Measurements from ENCODE around the gene CYB5A. TPM values are rescaled to one million over a fixed set of nuclear protein-coding genes. Genes with fewer than 3 reads are reported as not detected.

The CYB5A gene
- polyA plus RNA-seq, 4 donors = 91.1 to 1,144 (median 565) TPM

GRCh38 chr18:74230922-74231714 is 60.6 kb downstream of the CYB5A start:
- peaks cover 11 to 35% (median 16%) of the 10 kb centered on the region in 3 donors for H3K4me1 ChIP-seq (ENCODE audit: control insufficient read depth in 3 of 3, insufficient read depth in 2 of 3, low read depth in 1 of 3, low read length in 2 of 3)

GRCh38 chr18:74229891-74230290 is 61.9 kb downstream of the CYB5A start:
- Histone ChIP-seq H3K9me3 (ENCODE audit: control insufficient read depth in 2 of 2, insufficient read depth in 1 of 2, low read depth in 1 of 2, low read length in 1 of 2) (no peaks in the 10 kb centered on the region), H3K27me3 (ENCODE audit: control insufficient read depth in 3 of 3, insufficient read depth in 3 of 3, low read length in 3 of 3) (no peaks in the 10 kb centered on the region), H3K36me3 (ENCODE audit: control insufficient read depth in 3 of 3, insufficient read depth in 2 of 3, low read depth in 1 of 3, low read length in 3 of 3) (no peaks in the 10 kb centered on the region), H3K27ac (ENCODE audit: low read depth in 1 of 3, low read length in 2 of 3) (no peak overlapping the region), H3K4me1 (ENCODE audit: control insufficient read depth in 3 of 3, insufficient read depth in 2 of 3, low read depth in 1 of 3, low read length in 2 of 3) (peaks cover 13 to 35% (median 17%) of the 10 kb centered on the region in 3 donors), H3K4me3 (ENCODE audit: low read depth in 1 of 3, low read length in 3 of 3) (no peak overlapping the region)
- 91 to 94% (median 92%) methylated on average over 10 of the region's 10 CpGs for WGBS, 3 donors
- FAIRE-seq (no peak), DNase-seq (no peak)

More at GRCh38 chr18:74230922-74231714, 60.6 kb downstream of the CYB5A start:
- no peak for FAIRE-seq
- Histone ChIP-seq H3K27me3 (ENCODE audit: control insufficient read depth in 3 of 3, insufficient read depth in 3 of 3, low read length in 3 of 3) (no peaks in the 10 kb centered on the region), H3K27ac (ENCODE audit: low read depth in 1 of 3, low read length in 2 of 3) (peak overlapping the region in 1 of 3 donors; percentile 50), H3K4me3 (ENCODE audit: low read depth in 1 of 3, low read length in 3 of 3) (no peak overlapping the region), H3K9me3 (ENCODE audit: control insufficient read depth in 2 of 2, insufficient read depth in 1 of 2, low read depth in 1 of 2, low read length in 1 of 2) (no peaks in the 10 kb centered on the region), H3K36me3 (ENCODE audit: control insufficient read depth in 3 of 3, insufficient read depth in 2 of 3, low read depth in 1 of 3, low read length in 3 of 3) (no peaks in the 10 kb centered on the region)
- WGBS, 3 donors = 48 to 78% (median 51%) methylated on average over 7 of the region's 7 CpGs
- peak in 1 of 2 donors; percentile 60 for DNase-seq

- DNase-seq = peak; percentile 44 to 96
- Histone ChIP-seq H3K4me3 (ENCODE audit: low read depth in 1 of 3, low read length in 3 of 3) (no peak overlapping the region), H3K27ac (ENCODE audit: low read depth in 1 of 3, low read length in 2 of 3) (peak overlapping the region in 2 of 3 donors; percentile 1 to 28), H3K27me3 (ENCODE audit: control insufficient read depth in 3 of 3, insufficient read depth in 3 of 3, low read length in 3 of 3) (no peaks in the 10 kb centered on the region), H3K36me3 (ENCODE audit: control insufficient read depth in 3 of 3, insufficient read depth in 2 of 3, low read depth in 1 of 3, low read length in 3 of 3) (no peaks in the 10 kb centered on the region), H3K4me1 (ENCODE audit: control insufficient read depth in 3 of 3, insufficient read depth in 2 of 3, low read depth in 1 of 3, low read length in 2 of 3) (peaks cover 14 to 37% (median 17%) of the 10 kb centered on the region in 3 donors), H3K9me3 (ENCODE audit: control insufficient read depth in 2 of 2, insufficient read depth in 1 of 2, low read depth in 1 of 2, low read length in 1 of 2) (no peaks in the 10 kb centered on the region)
- 24 to 67% (median 29%) methylated on average over 3 of the region's 3 CpGs for WGBS, 3 donors
- peak; percentile 81 for FAIRE-seq
Measured at GRCh38 chr18:74229005-74229404, 62.8 kb downstream of the CYB5A start.

GRCh38 chr18:74228312-74228711 is 63.5 kb downstream of the CYB5A start:
- Histone ChIP-seq H3K27me3 (ENCODE audit: control insufficient read depth in 3 of 3, insufficient read depth in 3 of 3, low read length in 3 of 3) (no peaks in the 10 kb centered on the region), H3K4me3 (ENCODE audit: low read depth in 1 of 3, low read length in 3 of 3) (no peak overlapping the region), H3K27ac (ENCODE audit: low read depth in 1 of 3, low read length in 2 of 3) (peak overlapping the region in 2 of 3 donors; percentile 21 to 72), H3K9me3 (ENCODE audit: control insufficient read depth in 2 of 2, insufficient read depth in 1 of 2, low read depth in 1 of 2, low read length in 1 of 2) (no peaks in the 10 kb centered on the region), H3K4me1 (ENCODE audit: control insufficient read depth in 3 of 3, insufficient read depth in 2 of 3, low read depth in 1 of 3, low read length in 2 of 3) (peaks cover 9 to 30% (median 17%) of the 10 kb centered on the region in 3 donors), H3K36me3 (ENCODE audit: control insufficient read depth in 3 of 3, insufficient read depth in 2 of 3, low read depth in 1 of 3, low read length in 3 of 3) (no peaks in the 10 kb centered on the region)
- FAIRE-seq (no peak), DNase-seq (peak in 1 of 2 donors; percentile 57)
- 46 to 77% (median 57%) methylated on average over 5 of the region's 5 CpGs for WGBS, 3 donors

- Histone ChIP-seq H3K9me3 (ENCODE audit: control insufficient read depth in 2 of 2, insufficient read depth in 1 of 2, low read depth in 1 of 2, low read length in 1 of 2) (no peaks in the 10 kb centered on the region), H3K4me3 (ENCODE audit: low read depth in 1 of 3, low read length in 3 of 3) (no peak overlapping the region), H3K36me3 (ENCODE audit: control insufficient read depth in 3 of 3, insufficient read depth in 2 of 3, low read depth in 1 of 3, low read length in 3 of 3) (no peaks in the 10 kb centered on the region), H3K4me1 (ENCODE audit: control insufficient read depth in 3 of 3, insufficient read depth in 2 of 3, low read depth in 1 of 3, low read length in 2 of 3) (peaks cover 8 to 25% (median 17%) of the 10 kb centered on the region in 3 donors), H3K27ac (ENCODE audit: low read depth in 1 of 3, low read length in 2 of 3) (peak overlapping the region in 2 of 3 donors; percentile 61 to 68), H3K27me3 (ENCODE audit: control insufficient read depth in 3 of 3, insufficient read depth in 3 of 3, low read length in 3 of 3) (no peaks in the 10 kb centered on the region)
- FAIRE-seq = no peak
- 83 to 93% (median 93%) methylated on average over 10 of the region's 10 CpGs for WGBS, 3 donors
- no peak for DNase-seq
Measured at GRCh38 chr18:74226666-74227065, 65.1 kb downstream of the CYB5A start.

- DNase-seq = peak; percentile 46 to 85
- H3K36me3 ChIP-seq (ENCODE audit: control insufficient read depth in 3 of 3, insufficient read depth in 2 of 3, low read depth in 1 of 3, low read length in 3 of 3) = no peaks in the 10 kb centered on the region
- FAIRE-seq = no peak
- H3K27ac ChIP-seq (ENCODE audit: low read depth in 1 of 3, low read length in 2 of 3) = peak overlapping the region; percentile 68 to 89 (median 82)
- no peaks in the 10 kb centered on the region for H3K9me3 ChIP-seq (ENCODE audit: control insufficient read depth in 2 of 2, insufficient read depth in 1 of 2, low read depth in 1 of 2, low read length in 1 of 2)
- H3K4me3 ChIP-seq (ENCODE audit: low read depth in 1 of 3, low read length in 3 of 3) = no peak overlapping the region
- WGBS, 3 donors = 27 to 45% (median 33%) methylated on average over 4 of the region's 4 CpGs
- peaks cover 8 to 25% (median 17%) of the 10 kb centered on the region in 3 donors for H3K4me1 ChIP-seq (ENCODE audit: control insufficient read depth in 3 of 3, insufficient read depth in 2 of 3, low read depth in 1 of 3, low read length in 2 of 3)
- H3K27me3 ChIP-seq (ENCODE audit: control insufficient read depth in 3 of 3, insufficient read depth in 3 of 3, low read length in 3 of 3) = no peaks in the 10 kb centered on the region
Measured at GRCh38 chr18:74226156-74226555, 65.6 kb downstream of the CYB5A start.

GRCh38 chr18:74225193-74225840 is 66.4 kb downstream of the CYB5A start:
- Histone ChIP-seq H3K27ac (ENCODE audit: low read depth in 1 of 3, low read length in 2 of 3) (peak overlapping the region; percentile 68 to 89 (median 82)), H3K4me3 (ENCODE audit: low read depth in 1 of 3, low read length in 3 of 3) (no peak overlapping the region), H3K9me3 (ENCODE audit: control insufficient read depth in 2 of 2, insufficient read depth in 1 of 2, low read depth in 1 of 2, low read length in 1 of 2) (no peaks in the 10 kb centered on the region), H3K36me3 (ENCODE audit: control insufficient read depth in 3 of 3, insufficient read depth in 2 of 3, low read depth in 1 of 3, low read length in 3 of 3) (no peaks in the 10 kb centered on the region), H3K27me3 (ENCODE audit: control insufficient read depth in 3 of 3, insufficient read depth in 3 of 3, low read length in 3 of 3) (no peaks in the 10 kb centered on the region), H3K4me1 (ENCODE audit: control insufficient read depth in 3 of 3, insufficient read depth in 2 of 3, low read depth in 1 of 3, low read length in 2 of 3) (peaks cover 8 to 25% (median 17%) of the 10 kb centered on the region in 3 donors)
- 9 to 49% (median 30%) methylated on average over 5 of the region's 5 CpGs for WGBS, 3 donors
- no peak for FAIRE-seq
- DNase-seq = peak; percentile 88 to 99

GRCh38 chr18:74222710-74223494 is 68.9 kb downstream of the CYB5A start:
- H3K9me3 ChIP-seq (ENCODE audit: control insufficient read depth in 2 of 2, insufficient read depth in 1 of 2, low read depth in 1 of 2, low read length in 1 of 2) = no peaks in the 10 kb centered on the region
- H3K4me1 ChIP-seq (ENCODE audit: control insufficient read depth in 3 of 3, insufficient read depth in 2 of 3, low read depth in 1 of 3, low read length in 2 of 3) = peaks cover 8 to 25% (median 17%) of the 10 kb centered on the region in 3 donors
- H3K27ac ChIP-seq (ENCODE audit: low read depth in 1 of 3, low read length in 2 of 3) = no peak overlapping the region
- H3K4me3 ChIP-seq (ENCODE audit: low read depth in 1 of 3, low read length in 3 of 3) = no peak overlapping the region
- no peaks in the 10 kb centered on the region for H3K36me3 ChIP-seq (ENCODE audit: control insufficient read depth in 3 of 3, insufficient read depth in 2 of 3, low read depth in 1 of 3, low read length in 3 of 3)
- WGBS, 3 donors = 80 to 87% (median 86%) methylated on average over 7 of the region's 7 CpGs
- no peaks in the 10 kb centered on the region for H3K27me3 ChIP-seq (ENCODE audit: control insufficient read depth in 3 of 3, insufficient read depth in 3 of 3, low read length in 3 of 3)
- FAIRE-seq (no peak), DNase-seq (no peak)
